Fibroblast of villous mesenchyme (primary cell): ENCODE results near the gene SMARCA1. TPM values are rescaled to one million over a fixed set of nuclear protein-coding genes. Genes with fewer than 3 reads are reported as not detected.
A peak's percentile ranks its signal among the peaks of the same experiment; 100 is the strongest.

Experiments
- DNase-seq: peaks from one replicate; pipeline ENCODE4 v3.0.0-alpha.2; 2010; ENCODE audit warnings: low read depth
- H3K4me3 ChIP-seq: 2 replicates; pipeline ENCODE4 v1.5.1; 2011; ENCODE audit warnings: low read depth, mild to moderate bottlenecking, low read length
- CTCF ChIP-seq: IDR thresholded peaks from 2 replicates; pipeline ENCODE4 v1.5.1; 2012; ENCODE audit warnings: low read depth, mild to moderate bottlenecking, low read length; ENCODE audit not compliant: insufficient read depth
- total RNA-seq: library from RNA; depleted of rRNA; stranded (reverse); fragments of >200 nt; gene quantifications from 2 replicates; pipeline ENCODE4 v1.2.3, GENCODE V29; 2012

The SMARCA1 gene
- total RNA-seq, 1 donor, result 93.3 TPM

GRCh38 chrX:129472116-129472515 lies 51.2 kb downstream of the SMARCA1 start:
- no peak for TF ChIP-seq CTCF
- DNase-seq, result no peak
- no peak overlapping the region for H3K4me3 ChIP-seq

GRCh38 chrX:129462707-129463106 lies 60.6 kb downstream of the SMARCA1 start:
- H3K4me3 ChIP-seq, result no peak overlapping the region
- DNase-seq, result no peak
- peak; percentile 5 for TF ChIP-seq CTCF

GRCh38 chrX:129461801-129462456 lies 61.4 kb downstream of the SMARCA1 start:
- TF ChIP-seq CTCF, result no peak
- H3K4me3 ChIP-seq, result no peak overlapping the region
- no peak for DNase-seq

GRCh38 chrX:129452523-129452922 lies 70.8 kb downstream of the SMARCA1 start:
- no peak for TF ChIP-seq CTCF
- DNase-seq, result no peak
- H3K4me3 ChIP-seq, result no peak overlapping the region

GRCh38 chrX:129450123-129450522 lies 73.2 kb downstream of the SMARCA1 start:
- H3K4me3 ChIP-seq, result no peak overlapping the region
- no peak for TF ChIP-seq CTCF
- DNase-seq, result no peak

- TF ChIP-seq CTCF, result no peak
- no peak for DNase-seq
- H3K4me3 ChIP-seq, result no peak overlapping the region
Observed at GRCh38 chrX:129449148-129449547, 74.1 kb downstream of the SMARCA1 start.

GRCh38 chrX:129445436-129445835 lies 77.9 kb downstream of the SMARCA1 start:
- H3K4me3 ChIP-seq, result no peak overlapping the region
- TF ChIP-seq CTCF, result no peak
- DNase-seq, result no peak
